Measurements from ENCODE around the gene EPPIN. TPM values are rescaled to one million over a fixed set of nuclear protein-coding genes. Genes with fewer than 3 reads are reported as not detected.
"Not testable (repeated sequence)": the region's sequence is repeated elsewhere in the genome, so short reads cannot be mapped to it uniquely, and the experiment has no call there.

Gene EPPIN
- not detected in 2 replicates for total RNA-seq (2014; rRNA removed; shearing (Covaris generic))

DNA sequence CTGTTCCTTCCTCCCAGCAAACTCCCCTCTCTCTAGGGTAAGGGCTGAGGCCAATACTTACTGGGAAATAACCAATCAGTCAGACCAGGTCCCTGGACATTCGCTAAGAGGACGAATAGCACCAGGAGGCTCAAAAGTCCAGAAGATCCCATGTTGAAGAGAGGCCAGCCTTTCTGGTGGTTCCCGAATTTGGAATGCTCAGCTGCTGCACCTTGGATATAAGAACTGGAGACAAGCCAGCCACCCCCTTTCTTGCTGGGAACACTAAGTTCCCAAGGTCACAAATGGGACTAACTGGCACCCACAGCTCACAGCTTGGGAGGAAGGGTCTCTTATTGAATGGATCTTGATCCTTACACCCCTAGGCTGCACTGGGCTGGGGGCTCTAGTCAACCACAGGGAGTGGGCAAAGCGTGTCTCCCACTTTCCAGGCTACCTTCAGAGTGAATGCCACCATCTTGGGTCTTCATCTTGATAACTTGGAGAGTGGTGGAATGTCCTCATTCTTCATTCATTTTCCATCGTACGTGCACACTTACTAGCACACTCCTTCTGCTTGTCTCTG, at the start of gene EPPIN:
EPPIN (minus strand) TSS at position 196 of the 565 bp plus-strand sequence; CDS start at position 152, 44 bp downstream.
- no peak for DNase-seq (ENCODE audit: low read depth)

- DNase-seq (ENCODE audit: low read depth), result no peak
These were observed 48.0 kb upstream of the EPPIN start for GRCh38 chr20:45595235-45595634.

- DNase-seq (ENCODE audit: low read depth), result no peak
These were observed 46.3 kb upstream of the EPPIN start for GRCh38 chr20:45593498-45593897.

GRCh38 chr20:45592574-45593189, 45.5 kb upstream of the EPPIN start:
- DNase-seq (ENCODE audit: low read depth), result peak; percentile 34

DNA sequence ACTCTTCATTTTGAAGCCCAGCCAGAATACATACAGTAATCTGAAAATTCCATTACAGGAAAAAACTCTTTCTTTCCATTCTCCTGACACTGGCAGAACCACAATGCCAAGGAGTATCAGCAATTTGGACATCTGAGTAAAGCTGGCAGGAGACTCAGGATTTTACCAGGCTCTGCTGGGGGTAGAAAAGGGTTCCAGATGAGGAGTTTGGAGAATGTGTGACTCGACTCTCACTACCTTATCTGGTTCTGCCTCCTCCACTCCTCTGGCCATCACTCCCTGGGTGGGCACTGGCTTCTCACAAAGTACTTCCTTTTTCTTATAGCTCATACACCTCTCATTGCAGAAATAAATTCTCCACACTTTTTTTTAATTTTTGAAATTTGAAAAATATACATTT, 42.5 kb upstream of the EPPIN start:
- peak; percentile 15 for DNase-seq (ENCODE audit: low read depth)

DNA sequence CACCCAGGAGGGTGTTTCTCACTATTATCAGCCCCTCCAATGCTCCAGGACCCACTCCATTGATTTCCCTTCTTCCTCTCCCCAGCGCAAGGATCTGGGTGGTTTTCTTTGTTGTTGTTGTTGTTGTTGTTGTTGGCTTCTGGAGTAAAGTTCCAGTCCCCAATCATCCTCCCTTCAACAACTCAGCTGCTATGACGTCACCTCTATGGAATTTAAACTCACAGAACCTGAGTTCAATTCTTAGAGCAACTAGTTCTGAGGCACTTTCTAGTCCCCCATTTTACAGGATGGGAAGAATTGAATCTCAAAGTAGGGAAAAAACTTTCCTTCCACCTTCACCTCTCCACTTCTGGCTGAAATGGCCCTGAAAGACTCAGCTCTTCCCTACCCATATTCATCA, 41.6 kb upstream of the EPPIN start:
- no peak for DNase-seq (ENCODE audit: low read depth)

- DNase-seq (ENCODE audit: low read depth), result not testable (repeated sequence)
These were observed 38.8 kb upstream of the EPPIN start for GRCh38 chr20:45585986-45586385.

- DNase-seq (ENCODE audit: low read depth), result not testable (repeated sequence)
These were observed 37.1 kb upstream of the EPPIN start for GRCh38 chr20:45584294-45584693.

- DNase-seq (ENCODE audit: low read depth), result no peak
These were observed 36.3 kb upstream of the EPPIN start for GRCh38 chr20:45583502-45583901.

DNA sequence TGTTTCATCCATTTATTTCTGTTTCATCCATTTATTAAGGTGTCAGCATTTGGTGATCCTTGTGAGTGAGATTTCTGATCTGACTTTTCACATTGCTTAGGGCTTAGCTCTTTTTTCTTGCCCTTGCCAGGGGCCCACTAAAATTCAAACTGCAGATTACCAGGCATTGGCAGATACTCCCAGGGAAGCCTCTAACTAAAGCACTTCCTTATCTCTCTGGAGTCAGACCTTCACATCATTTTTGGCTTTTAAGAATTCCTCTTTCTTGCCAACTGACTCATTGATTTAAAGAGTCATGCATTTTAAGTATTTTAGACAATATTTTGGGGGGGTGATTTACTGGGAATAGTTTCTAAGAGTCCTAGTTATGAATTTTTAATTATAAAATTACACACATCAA, 34.5 kb upstream of the EPPIN start:
- DNase-seq (ENCODE audit: low read depth), result no peak

- no peak for DNase-seq (ENCODE audit: low read depth)
These were observed 32.0 kb upstream of the EPPIN start, which contains the start of gene WFDC8 for GRCh38 chr20:45579184-45579583. TSS of gene WFDC8 (minus strand) at chr20:45579284. CDS start at chr20:45579247, 37 bp downstream.

DNA sequence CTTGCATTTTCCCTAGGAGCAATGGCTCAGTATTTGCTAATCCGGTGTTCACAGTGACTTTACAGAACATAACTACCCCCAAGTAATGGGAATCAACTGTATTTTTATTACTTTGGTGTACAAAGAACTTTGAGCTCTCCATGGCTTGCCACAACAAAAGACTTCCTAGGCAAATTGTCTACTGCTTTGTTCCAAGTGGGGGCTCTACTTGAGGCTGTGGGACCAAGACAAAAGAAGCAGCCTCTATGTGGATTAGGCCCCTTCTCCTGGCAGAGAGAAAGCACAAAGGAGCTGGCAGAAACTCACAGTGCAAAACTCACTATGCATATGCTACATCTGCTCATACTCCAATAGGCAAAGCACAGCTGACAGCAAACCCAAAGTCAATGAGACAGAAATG, 31.0 kb upstream of the EPPIN start:
- no peak for DNase-seq (ENCODE audit: low read depth)

DNA sequence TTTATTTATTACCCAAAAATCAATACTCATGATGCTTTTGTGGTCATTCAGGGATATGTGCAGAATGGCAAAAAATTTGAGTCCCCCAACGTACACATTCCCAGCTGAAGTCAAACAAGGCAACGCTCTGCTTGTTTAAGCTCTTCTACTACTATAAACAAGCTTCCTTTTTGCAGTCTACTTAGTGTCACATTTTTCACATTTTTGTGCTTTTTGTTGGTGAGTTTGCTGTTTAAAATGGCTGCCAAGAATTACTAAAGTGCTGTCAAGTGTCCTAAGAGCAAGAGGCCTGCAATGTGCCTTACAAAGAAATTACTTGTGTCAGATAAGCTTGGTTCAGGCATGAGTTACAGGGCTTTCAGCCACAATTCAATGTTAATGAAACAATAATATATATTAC, 29.8 kb upstream of the EPPIN start:
- DNase-seq (ENCODE audit: low read depth), result no peak

GRCh38 chr20:45575931-45576330, 28.7 kb upstream of the EPPIN start:
- DNase-seq (ENCODE audit: low read depth), result no peak

DNA sequence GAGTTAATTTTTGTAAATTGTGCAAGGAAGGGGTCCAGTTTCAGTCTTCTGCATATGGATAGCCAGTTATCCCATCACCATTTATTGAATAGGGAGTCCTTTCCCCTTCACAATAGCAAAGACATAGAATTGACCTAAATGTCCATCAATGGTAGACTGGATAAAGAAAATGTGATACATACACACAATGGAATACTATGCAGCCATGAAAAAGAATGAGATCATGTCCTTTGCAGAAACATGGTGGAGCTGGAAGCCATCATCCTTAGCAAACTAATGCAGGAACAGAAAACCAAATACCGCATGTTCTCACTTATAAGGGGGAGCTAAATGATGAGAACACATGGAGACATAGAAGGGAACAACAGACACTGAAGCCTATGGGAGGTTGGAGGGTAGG, 22.4 kb upstream of the EPPIN start:
- DNase-seq (ENCODE audit: low read depth), result not testable (repeated sequence)

DNA sequence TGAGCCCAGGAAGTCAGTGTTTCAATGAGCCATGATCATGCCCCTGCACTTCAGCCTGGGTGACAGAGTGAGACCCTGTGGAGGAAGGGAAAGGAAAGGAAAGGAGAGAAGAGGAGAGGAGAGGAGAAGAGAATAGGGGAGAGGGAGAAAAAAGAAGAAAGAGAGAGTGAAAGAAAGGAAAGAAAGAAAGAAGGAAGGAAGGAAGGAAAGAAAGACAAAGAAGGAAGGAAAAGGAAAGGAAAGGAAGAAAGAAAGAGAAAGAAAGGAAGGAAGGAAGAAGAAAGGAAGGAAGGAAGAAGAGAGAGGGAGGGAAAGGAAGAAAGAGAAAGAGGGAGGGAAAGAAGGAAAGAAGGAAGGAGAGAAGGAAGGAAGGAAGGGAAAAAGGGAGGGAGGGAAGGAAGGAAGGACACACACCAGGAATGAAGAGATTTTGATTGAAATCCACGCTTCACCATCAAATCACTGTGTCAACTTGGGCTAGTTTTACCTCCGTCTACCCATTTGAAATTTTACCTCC, 17.6 kb upstream of the EPPIN start:
- no peak for DNase-seq (ENCODE audit: low read depth)

DNA sequence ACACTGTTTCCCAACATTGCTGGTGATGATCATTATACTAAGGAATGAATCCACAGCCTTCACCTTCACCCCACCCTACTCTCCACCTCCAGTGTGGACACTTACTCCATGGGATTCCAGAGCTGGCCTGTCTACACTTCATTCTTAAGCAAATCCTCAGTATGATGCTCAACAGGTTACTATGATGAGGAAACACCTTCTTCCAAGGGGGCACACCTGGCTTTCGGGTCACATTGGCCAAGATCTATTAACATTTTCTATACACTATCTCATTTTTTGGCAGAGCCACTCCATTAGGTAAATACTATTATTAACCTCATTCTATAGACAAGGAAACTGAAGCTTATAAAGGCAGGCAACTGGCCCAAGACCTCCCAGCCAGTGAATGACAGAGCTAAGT, 8.0 kb upstream of the EPPIN start:
- no peak for DNase-seq (ENCODE audit: low read depth)

DNA sequence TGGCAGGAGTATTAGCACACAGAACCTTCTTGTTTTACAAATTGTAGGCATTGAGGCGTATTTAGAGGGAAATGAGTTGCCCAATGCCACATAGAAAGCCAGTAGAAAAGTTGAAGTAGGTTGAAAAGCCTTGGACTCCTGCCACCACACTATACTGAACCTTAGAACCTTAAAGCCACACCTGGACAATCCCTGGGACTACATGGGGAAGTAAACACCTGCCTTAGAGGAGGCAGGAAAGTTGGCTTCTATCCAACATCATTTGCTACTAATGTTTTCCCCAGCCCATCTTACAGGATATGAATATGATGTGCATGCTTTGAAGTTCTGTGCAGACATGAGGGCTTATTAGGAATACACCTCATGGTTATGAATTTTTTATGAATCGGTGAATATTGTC, 5.3 kb upstream of the EPPIN start:
- no peak for DNase-seq (ENCODE audit: low read depth)

DNA sequence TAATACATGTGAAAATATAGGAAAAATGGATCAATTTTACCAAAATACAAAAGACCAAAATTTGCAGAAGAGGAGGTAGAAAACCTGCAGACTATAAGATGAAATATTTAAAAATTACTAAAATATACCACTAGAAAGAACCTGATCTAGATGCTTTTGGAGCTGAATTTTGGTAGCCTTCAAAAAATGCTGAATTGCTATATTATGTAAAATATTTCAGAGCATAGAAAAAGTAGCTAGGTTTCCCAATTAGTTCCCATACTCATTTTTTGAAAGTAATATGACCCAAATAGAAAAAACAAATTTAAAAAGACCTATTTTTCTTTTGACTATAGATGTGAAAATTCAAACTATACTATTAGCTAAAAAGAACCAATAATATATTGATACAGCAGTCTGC, 3.6 kb upstream of the EPPIN start:
- no peak for DNase-seq (ENCODE audit: low read depth)

DNA sequence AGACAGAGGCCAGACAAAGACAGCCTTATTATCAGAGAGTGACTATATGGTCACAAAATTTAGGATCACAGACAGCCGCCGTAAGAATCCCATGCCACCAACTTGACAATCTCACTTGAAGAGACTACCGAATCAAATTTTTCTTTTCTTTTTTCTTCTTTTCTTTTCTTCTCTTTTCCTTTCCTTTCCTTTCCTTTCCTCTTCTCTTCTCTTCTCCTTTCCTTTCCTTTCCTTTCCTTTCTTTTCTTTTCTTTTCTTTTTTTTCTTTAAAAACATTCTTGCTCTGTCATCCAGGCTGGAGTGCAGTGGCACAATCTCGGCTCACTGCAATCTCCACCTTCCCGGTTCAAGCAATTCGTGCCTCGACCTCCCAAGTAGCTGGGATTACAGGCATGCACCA, 1.2 kb upstream of the EPPIN start:
- no peak for DNase-seq (ENCODE audit: low read depth)

DNA sequence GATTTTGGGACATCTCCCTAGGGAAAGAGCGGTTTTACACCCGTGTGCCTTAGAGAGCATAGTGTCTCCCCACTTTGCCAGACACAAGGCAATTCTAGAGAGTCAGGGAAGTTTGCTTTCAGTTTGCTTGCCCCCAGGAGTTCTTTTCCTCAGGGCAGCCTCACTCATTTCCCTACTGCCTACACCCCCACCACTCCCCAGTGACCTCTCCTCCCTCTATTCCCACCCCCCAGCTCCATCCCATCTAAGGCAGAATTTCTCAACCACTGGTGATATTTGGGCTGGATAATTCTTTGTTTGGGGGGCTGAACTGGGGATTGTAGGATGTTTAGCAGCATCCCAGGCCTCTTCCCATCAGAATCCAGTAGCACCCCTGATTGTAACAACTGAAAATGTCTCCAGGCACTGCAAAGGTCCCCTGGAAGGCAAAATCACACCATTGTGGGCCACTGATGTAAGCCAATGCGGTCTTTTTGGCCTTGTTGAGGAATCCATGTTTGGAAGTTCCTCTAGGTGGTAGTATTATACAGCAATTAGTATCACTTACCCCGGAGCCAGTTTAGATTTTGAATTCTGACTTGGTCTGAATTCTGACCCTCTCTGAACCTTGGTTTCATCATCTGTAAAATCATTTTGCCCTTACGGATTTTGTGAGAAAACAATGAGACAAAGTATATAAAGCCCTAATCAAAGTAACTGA, 1.3 kb downstream of the EPPIN start:
- peak; percentile 10 for DNase-seq (ENCODE audit: low read depth)

- DNase-seq (ENCODE audit: low read depth), result no peak
These were observed 1.9 kb downstream of the EPPIN start for GRCh38 chr20:45545351-45545750.

GRCh38 chr20:45539382-45539781, 7.8 kb downstream of the EPPIN start, which contains the start of gene WFDC6:
TSS of gene WFDC6 (minus strand) at chr20:45539482. CDS start at chr20:45539407, 75 bp downstream.
- DNase-seq (ENCODE audit: low read depth), result no peak

Data from Daoy (cell line).